ENCODE results near the gene CHRNA4.

Gene CHRNA4

DNA sequence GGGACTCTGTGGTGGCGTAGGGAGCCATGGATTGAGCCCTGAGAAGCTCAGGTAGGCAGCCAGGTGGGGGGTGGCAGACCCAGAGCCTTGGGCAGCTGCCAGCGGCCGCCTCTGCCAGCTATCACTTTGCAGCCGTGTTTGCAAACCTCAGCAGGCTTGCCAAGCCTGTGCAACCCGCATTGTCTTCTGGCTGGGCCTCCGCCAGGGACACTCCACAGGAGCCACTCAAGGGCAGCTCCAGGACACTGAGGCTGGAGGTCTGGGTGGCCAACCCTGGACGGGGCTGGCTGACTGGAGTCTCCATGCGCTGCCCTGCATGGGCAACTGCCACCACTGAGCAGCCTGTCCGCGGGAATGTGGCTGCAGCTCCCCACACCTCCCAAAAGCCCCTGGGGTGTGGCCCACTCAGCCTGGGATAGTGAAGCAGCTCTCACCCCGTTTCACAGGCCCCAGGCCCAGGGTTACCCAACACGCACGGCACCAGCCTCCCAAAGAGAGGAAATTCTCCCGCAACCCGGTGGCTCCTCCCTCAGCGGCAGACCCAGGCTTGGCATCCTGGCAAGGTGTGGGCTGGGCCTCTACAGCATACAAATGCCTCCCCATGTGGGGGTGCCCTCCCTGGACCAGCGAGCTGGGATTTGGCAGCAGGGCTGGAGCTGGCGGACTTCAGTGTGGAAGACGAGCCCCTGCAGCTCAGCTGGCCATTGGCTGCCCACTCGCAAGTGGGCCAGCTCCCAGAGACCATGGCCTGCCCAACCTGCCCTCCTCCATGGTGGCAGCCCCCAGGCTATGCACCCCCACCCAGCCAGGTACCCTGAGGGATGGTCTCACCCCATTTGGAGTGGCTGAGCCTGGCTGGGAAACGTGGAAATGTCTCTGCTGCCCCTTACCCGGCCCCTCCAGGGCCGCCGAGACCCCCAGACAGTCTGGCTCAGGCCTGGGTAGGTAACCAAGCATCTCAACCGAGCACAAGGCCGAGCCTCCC, 2.9 kb downstream of the CHRNA4 start:
- Mint-ChIP-seq H3K27me3 (peaks cover 43% of the 10 kb centered on the region), H3K27ac (no peak overlapping the region), H3K4me3 (no peak overlapping the region), H3K4me1 (ENCODE audit: low read depth) (no peaks in the 10 kb centered on the region), H3K36me3 (ENCODE audit: low read depth) (no peaks in the 10 kb centered on the region), H3K9me3 (no peaks in the 10 kb centered on the region)
- intact Hi-C loops (cut with micrococcal nuclease): no loop called here

DNA sequence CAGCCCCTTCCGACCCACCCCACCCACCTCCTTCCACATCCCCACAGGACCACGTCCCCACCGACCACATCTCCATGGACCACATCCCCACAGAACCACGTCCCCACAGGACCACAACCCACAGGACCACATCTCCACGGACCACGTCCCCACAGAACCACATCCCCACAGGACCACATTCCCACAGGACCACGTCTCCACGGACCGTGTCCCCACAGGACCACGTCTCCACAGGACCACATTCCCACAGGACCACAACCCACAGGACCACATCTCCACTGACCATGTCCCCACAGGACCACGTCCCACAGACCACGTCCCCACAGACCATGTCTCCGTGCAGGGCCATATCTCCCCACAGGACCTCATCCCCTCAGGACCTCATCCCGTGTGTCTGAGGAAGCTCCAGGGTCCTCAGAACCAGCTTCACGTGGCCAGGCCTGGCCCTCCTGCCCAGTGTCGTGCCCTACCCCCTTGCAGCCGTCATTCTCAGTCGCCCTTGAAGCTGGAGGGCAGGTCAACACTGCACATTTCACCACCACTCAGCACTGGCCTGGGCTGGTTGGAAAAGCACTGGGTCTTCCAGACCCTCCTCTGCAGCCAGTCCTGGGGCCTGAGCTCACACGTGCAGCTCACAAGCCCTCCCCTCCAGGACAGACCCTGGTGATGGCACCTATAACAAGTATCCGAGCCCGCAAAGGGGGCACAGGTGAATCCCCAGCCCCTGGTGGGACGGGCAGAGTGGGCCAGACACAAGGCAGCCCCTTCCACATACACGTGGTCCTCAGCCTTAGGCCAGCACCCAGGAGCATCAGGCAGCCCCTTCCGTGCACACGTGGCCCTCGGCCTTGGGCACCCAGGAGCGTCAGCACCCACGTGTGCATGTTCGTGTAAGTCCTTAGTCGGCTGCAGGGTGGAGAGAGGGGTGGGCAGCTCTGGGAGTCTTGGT, 3.9 kb downstream of the CHRNA4 start:
- H3K36me3 Mint-ChIP-seq (ENCODE audit: low read depth): no peaks in the 10 kb centered on the region
- H3K4me1 Mint-ChIP-seq (ENCODE audit: low read depth): no peaks in the 10 kb centered on the region
- intact Hi-C loops (cut with micrococcal nuclease): no loop called here
- no peak overlapping the region for H3K27ac Mint-ChIP-seq
- H3K4me3 Mint-ChIP-seq: no peak overlapping the region
- H3K9me3 Mint-ChIP-seq: no peaks in the 10 kb centered on the region
- peaks cover 35% of the 10 kb centered on the region for H3K27me3 Mint-ChIP-seq

DNA sequence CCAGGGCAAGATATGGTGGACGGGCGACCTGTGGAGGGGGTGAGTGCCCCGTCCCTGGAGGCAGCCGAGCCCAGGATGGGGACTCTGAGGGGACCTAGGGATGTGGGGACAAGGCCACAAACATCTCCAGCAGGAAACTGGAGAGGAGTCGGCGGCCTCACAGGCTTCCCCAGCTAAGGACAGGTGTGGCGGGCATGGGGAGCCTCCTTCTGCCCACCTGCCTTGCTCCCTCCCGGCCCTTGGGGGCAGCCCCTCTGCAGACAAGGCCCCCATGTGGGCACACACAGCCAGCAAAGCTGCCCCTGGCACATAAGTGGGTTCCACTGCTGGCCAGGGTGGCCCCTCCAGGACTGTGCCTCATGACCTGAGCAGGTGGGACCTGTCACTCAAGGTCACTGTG, 4.6 kb downstream of the CHRNA4 start:
- no peak overlapping the region for H3K27ac Mint-ChIP-seq
- H3K27me3 Mint-ChIP-seq: peaks cover 28% of the 10 kb centered on the region
- intact Hi-C loops (cut with micrococcal nuclease): no loop called here
- H3K4me1 Mint-ChIP-seq (ENCODE audit: low read depth): no peaks in the 10 kb centered on the region
- H3K4me3 Mint-ChIP-seq: no peak overlapping the region
- H3K9me3 Mint-ChIP-seq: peaks cover under 1% of the 10 kb centered on the region
- no peaks in the 10 kb centered on the region for H3K36me3 Mint-ChIP-seq (ENCODE audit: low read depth)

DNA sequence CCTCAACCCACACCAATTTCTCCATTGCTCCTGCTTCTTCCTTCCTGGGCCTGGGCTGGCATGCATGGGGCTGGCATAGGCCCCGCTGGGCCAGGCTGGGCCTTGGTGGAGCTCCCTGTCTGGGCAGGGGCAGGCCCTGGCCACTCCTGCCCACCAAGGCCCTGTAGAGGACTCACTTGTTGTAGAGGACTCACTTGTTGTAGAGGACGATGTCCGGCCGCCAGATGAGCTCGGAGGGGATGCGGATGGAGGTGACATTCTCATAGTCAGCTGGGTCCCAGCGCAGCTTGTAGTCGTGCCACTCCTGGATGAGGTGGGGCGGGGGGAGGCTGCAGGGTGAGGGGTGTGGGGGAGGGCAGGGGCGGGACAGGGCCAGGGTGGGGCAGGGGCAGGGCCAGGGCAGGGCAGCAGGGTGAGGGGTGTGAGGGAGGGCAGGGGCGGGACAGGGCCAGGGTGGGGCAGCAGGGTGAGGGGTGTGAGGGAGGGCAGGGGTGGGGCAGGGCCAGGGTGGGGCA, 5.3 kb downstream of the CHRNA4 start:
- intact Hi-C loops (cut with micrococcal nuclease): no loop called here
- no peak overlapping the region for H3K27ac Mint-ChIP-seq
- H3K27me3 Mint-ChIP-seq: peaks cover 24% of the 10 kb centered on the region
- no peaks in the 10 kb centered on the region for H3K4me1 Mint-ChIP-seq (ENCODE audit: low read depth)
- H3K9me3 Mint-ChIP-seq: peaks cover 7% of the 10 kb centered on the region
- H3K4me3 Mint-ChIP-seq: no peak overlapping the region
- H3K36me3 Mint-ChIP-seq (ENCODE audit: low read depth): no peaks in the 10 kb centered on the region

DNA sequence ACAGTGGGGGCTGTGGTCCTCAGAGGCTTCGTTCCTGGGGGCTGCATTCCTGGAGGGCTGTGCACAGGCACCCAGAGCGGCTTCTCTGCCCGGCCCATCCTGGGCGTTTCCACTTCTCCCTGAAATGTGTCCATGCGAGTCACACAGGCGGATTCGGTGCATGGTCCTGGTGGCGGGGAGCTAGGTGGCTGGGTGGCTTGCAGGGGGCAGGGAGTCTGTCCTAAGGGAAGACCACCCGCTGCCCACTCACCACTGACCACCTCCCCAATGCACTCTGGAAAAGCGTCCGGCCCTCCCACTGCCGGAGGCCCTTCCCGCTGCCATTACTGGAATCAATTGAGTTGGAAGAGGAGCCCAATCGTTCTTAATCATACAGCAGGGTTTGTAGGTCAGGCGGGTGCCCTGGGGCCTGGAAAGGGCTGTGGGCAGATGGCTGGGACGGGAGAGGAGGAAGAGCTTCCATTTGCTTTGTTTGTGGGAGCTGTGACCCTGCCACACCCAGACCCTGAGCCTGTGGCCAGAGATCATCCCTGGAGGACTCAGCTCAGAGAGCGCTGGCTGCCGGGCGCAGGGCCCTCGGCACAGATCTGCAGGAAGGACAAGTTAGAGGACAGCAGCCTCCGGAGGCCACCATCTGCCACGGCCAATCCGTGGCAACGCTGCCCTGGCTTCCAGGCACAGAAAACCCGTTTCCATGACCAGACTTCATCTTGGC, 6.4 kb downstream of the CHRNA4 start:
- no peak overlapping the region for H3K27ac Mint-ChIP-seq
- peaks cover 17% of the 10 kb centered on the region for H3K9me3 Mint-ChIP-seq
- intact Hi-C loops (cut with micrococcal nuclease): no loop called here
- H3K4me1 Mint-ChIP-seq (ENCODE audit: low read depth): no peaks in the 10 kb centered on the region
- no peak overlapping the region for H3K4me3 Mint-ChIP-seq
- peaks cover 14% of the 10 kb centered on the region for H3K27me3 Mint-ChIP-seq
- H3K36me3 Mint-ChIP-seq (ENCODE audit: low read depth): no peaks in the 10 kb centered on the region

DNA sequence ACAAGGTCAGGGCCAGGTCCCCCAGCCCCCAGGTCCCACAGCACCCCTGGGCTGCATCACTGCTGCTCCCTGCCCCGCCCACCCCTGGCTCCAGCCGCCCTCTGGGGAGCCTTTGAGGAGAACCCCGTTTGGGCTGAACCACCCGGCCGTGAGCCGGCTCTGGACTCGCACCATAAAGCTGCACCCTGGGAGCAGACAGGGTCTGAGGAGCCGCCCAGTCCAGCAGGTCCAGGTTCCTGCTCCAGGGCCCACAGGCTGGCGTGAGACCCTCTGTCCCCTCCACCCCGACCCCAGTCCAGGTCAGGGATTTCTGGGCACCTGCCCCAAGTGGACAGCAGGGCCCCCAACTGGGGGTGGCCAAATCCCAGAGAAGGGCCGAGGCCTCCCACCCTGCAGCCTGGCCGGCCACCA, 8.3 kb downstream of the CHRNA4 start:
- no peak overlapping the region for H3K27ac Mint-ChIP-seq
- H3K9me3 Mint-ChIP-seq: peaks cover 17% of the 10 kb centered on the region
- no peak overlapping the region for H3K4me3 Mint-ChIP-seq
- intact Hi-C loops (cut with micrococcal nuclease): no loop called here
- H3K27me3 Mint-ChIP-seq: peaks cover 2% of the 10 kb centered on the region
- H3K36me3 Mint-ChIP-seq (ENCODE audit: low read depth): no peaks in the 10 kb centered on the region
- no peaks in the 10 kb centered on the region for H3K4me1 Mint-ChIP-seq (ENCODE audit: low read depth)

DNA sequence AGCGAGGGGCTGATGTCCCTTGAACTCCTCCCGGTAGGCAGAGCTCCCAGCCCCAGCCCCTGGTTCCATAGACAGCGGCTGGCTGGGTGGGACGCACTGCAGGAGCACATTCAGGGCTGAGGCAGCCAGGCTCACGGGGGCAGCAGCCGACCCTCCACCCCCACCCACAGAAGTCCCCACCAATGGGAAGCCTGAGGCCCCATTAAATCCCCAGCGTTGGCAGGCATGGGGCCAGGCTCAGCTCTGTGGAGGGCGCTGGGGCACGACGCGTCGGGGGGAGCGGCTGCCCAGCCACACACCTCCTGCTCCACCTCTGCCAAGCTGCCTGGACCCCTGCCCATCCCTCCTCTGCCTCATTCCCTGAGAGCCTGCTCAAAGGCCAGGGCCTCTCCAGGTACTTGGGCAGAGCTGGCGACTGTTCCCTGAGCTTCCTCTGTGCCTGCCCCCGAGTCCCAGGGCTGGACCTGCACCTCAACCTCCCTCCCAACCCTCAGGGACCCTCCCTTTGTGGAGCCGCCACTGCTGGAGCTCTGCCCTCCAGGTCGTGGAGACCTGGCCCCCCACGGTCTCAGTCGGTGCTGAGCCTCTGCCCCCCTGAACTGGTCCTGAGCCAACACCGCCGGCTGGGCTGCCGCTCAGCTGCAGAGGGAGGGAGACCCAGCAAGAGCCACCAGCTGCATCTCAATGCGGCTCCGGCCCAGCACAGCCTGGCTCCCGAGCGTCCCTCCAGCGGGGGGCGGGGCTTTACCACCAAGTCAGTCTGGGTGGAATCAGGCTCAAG, 9.1 kb downstream of the CHRNA4 start:
- no peaks in the 10 kb centered on the region for H3K36me3 Mint-ChIP-seq (ENCODE audit: low read depth)
- H3K4me1 Mint-ChIP-seq (ENCODE audit: low read depth): no peaks in the 10 kb centered on the region
- intact Hi-C loops (cut with micrococcal nuclease): no loop called here
- peaks cover 17% of the 10 kb centered on the region for H3K9me3 Mint-ChIP-seq
- H3K4me3 Mint-ChIP-seq: no peak overlapping the region
- peaks cover 2% of the 10 kb centered on the region for H3K27me3 Mint-ChIP-seq
- H3K27ac Mint-ChIP-seq: no peak overlapping the region

DNA sequence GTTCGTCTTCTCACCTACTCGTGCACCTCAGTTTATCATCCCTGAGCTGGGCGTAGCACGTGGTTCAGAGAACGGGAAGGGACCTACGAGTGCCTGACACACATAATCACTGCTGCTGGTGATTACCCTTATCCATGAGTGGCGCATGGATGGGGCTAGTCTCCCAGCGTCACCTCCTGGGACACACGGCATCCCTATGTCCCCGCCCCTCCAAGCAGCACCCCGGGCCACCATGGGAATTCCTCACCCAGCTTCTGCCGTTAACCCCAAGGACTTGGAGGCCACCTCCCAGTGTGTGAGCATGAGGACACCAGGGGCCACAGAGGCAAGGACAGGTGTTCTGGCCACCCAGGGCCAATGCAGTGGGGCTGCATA, 9.8 kb downstream of the CHRNA4 start:
- Mint-ChIP-seq H3K27ac (no peak overlapping the region), H3K4me3 (no peak overlapping the region), H3K9me3 (peaks cover 17% of the 10 kb centered on the region), H3K36me3 (ENCODE audit: low read depth) (no peaks in the 10 kb centered on the region), H3K27me3 (peaks cover 2% of the 10 kb centered on the region), H3K4me1 (ENCODE audit: low read depth) (no peaks in the 10 kb centered on the region)
- intact Hi-C loops (cut with micrococcal nuclease): no loop called here

DNA sequence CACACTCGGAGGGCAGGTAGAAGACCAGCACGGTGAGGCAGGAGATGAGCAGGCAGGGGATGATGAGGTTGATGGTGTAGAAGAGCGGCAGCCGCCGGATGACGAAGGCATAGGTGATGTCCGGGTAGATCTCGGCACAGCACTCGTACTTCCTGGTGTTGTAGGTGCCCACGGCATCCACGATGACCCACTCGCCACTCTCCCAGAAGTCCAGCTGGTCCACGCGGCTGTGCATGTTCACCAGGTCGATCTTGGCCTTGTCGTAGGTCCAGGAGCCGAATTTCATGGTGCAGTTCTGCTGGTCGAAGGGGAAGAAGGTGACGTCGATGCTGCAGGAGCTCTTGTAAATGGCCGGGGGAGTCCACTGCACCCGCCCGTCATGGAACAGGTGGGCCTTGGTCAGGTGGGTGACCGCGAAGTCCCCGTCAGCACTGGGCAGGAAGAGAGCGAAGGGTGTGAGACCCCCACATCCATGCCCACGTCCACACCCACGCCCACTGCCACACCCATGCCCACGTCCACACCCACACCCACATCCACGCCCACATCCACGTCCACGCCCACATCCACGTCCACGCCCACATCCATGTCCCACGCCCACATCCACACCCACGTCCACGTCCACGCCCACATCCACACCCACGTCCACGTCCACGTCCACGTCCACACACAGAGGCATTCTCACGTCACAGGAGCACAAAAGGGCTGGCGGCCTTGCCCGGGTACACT, 10.4 kb downstream of the CHRNA4 start:
- Mint-ChIP-seq H3K27ac (no peak overlapping the region), H3K4me3 (no peak overlapping the region), H3K27me3 (peaks cover 2% of the 10 kb centered on the region), H3K9me3 (peaks cover 17% of the 10 kb centered on the region), H3K4me1 (ENCODE audit: low read depth) (no peaks in the 10 kb centered on the region), H3K36me3 (ENCODE audit: low read depth) (no peaks in the 10 kb centered on the region)
- intact Hi-C loops (cut with micrococcal nuclease): no loop called here

DNA sequence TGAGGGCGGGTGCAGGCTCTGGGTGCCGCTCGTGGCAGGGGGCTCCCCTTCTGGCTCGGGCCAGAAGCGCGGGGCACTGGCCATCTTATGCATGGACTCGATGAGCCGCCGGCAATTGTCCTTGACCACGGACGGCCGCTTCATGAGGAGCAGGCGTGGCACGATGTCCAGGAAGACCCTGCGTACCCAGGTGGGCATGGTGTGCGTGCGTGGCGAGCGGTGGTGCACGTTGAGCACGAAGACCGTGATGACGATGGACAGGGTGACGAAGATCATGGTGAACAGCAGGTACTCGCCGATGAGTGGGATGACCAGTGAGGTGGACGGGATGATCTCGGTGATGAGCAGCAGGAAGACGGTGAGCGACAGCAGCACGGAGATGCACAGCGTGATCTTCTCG, 11.0 kb downstream of the CHRNA4 start:
- H3K36me3 Mint-ChIP-seq (ENCODE audit: low read depth): no peaks in the 10 kb centered on the region
- H3K27ac Mint-ChIP-seq: no peak overlapping the region
- peaks cover 17% of the 10 kb centered on the region for H3K9me3 Mint-ChIP-seq
- intact Hi-C loops (cut with micrococcal nuclease): no loop called here
- no peaks in the 10 kb centered on the region for H3K4me1 Mint-ChIP-seq (ENCODE audit: low read depth)
- H3K4me3 Mint-ChIP-seq: no peak overlapping the region
- H3K27me3 Mint-ChIP-seq: peaks cover 2% of the 10 kb centered on the region

DNA sequence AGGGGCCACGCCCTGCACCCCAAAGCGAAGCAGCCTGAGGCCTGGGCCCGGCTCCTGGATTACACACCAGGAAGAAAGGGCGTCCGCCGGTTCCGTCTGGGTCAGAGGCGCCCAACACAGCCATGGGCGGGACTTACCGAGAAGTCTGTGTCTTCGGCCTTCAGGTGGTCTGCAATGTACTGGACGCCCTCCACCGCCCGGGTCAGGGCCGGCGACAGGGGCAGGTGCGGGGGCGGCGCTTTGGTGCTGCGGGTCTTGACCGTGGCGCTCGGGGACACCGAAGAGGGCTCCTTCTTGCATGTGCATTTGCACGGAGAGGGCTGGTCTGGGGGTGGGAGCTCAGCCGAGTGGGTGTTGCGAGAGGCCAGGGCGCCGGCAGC, 11.6 kb downstream of the CHRNA4 start:
- intact Hi-C loops (cut with micrococcal nuclease): no loop called here
- H3K27me3 Mint-ChIP-seq: peaks cover 2% of the 10 kb centered on the region
- no peak overlapping the region for H3K4me3 Mint-ChIP-seq
- no peaks in the 10 kb centered on the region for H3K4me1 Mint-ChIP-seq (ENCODE audit: low read depth)
- H3K27ac Mint-ChIP-seq: no peak overlapping the region
- peaks cover 17% of the 10 kb centered on the region for H3K9me3 Mint-ChIP-seq
- no peaks in the 10 kb centered on the region for H3K36me3 Mint-ChIP-seq (ENCODE audit: low read depth)

DNA sequence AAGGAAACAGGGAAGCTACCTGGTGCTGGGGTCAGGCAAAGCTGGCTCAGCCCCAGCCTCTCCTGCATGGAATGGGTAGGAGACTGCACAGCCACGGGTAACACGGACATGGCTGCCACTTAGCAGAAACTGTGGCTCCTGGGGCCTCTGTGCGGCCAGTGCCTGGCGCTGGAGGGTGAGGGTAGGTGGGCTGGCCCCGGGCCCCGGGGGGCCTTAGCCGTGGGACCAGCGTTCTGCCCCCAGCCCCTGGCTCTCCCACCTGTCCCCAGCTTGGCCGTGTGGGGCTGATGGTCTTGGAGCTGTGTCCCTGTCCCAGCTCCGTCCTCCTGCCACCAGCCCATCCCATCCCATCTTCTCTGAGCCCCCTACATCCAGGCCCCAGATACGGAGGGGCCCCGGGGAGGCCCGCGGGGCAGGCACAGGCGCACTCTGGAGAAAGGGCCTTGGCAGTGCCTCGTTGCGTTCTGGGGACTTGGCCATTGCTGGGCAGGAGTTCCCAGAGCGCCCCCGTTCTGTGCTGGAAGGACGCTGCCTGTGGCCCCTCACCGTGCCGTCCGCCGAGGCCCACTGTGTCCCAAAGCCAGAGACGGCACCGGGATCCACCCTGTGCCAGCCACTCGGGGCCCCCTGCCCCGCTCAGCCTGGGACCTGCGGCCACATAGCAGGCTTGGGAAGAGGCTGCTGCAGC, 12.2 kb downstream of the CHRNA4 start:
- Mint-ChIP-seq H3K27ac (no peak overlapping the region), H3K4me1 (ENCODE audit: low read depth) (no peaks in the 10 kb centered on the region), H3K9me3 (peaks cover 17% of the 10 kb centered on the region), H3K27me3 (peaks cover 2% of the 10 kb centered on the region), H3K4me3 (no peak overlapping the region), H3K36me3 (ENCODE audit: low read depth) (no peaks in the 10 kb centered on the region)
- intact Hi-C loops (cut with micrococcal nuclease): no loop called here

Measured in dendritic cell treated with granulocyte-macrophage colony-stimulating factor and Interleukin-4, amounts not matched to agents 40 ng/mL and 50 ng/mL, for 4 days (primary cell).